Anterior cingulate cortex (tissue), 58 donors: ENCODE results near the gene LRRC28.

ENCODE experiments used
- DNase-seq, 58 donors: peaks; one replicate each; lab custom pipeline; 2025; lab: John Stamatoyannopoulos, UW

Gene LRRC28

DNA sequence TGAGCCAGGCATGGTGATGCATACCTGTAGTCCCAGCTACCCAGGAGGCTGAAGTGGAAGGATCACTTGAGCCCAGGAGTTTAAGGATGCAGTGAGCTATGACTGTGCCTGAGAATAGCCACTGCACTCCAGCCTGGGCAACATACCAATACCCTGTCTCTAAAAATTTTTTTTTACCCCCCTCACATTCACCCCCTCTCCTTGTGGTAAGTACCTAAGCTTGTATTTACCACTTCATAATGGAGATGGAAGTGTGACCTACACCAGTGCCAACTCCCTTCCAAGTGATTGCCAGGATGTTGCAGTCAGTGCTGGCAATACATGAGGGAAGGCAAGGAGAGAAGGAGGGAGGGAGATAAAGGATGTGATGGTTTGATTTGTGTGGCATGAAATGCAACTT is 84.2 kb downstream of the LRRC28 start:
- no peak for DNase-seq

DNA sequence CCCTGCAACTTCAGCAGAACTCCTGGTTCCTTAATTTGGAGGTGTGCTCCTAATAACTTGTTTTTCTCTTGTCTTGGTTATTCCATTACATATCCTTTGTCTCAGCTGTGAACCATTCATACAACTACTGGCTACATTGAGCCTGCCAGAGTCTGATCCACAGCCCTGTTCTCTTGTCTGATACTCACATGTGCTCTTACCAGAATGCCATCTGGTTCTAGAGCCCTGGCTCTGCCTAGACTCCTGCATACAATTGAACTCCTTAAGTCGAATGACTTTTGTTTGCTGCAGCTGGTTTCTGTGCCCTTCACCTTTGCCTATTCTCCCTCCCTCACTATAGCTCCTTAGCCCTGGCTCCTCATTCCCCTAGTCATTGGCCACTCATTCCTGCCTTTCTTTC is 85.5 kb downstream of the LRRC28 start:
- no peak for DNase-seq

DNA sequence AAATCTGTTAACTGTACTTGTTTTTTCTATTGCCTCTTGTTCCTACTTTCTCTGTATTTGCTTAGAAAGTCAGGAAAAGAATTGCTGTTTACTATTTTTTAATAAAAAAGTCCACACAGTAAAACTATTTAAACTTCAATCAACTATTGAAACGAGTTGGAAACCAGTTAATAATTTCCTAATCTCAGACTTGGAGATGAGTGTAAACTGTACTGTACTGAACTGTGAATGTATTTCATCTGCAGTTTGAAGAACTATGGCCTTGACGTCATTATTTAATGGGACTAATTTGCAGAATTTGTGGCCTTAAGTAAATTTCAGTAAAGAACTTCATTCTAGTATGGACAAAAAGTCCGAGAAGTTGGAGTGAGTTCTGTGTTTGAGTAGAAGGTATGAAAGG is 89.1 kb downstream of the LRRC28 start:
- no peak for DNase-seq

DNA sequence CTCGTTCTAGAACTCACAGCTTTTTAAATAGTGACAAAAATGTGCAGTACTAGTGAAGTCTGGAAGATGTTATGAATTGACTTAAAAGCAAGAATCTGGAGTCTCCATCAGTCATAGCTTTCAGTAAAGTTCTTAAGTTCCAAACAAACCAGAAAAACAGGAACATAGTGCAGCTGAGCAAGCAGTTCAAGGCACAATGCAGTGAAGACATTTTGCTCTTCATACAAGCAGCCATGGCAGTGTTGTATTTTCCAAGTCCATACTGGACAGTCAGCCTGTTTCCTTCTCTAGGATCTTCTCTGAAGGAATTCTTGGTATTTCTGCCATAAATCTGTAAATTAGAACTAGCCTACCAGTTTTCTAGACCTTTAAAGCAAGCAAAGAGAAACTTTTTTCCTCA is 90.5 kb downstream of the LRRC28 start:
- no peak for DNase-seq

DNA sequence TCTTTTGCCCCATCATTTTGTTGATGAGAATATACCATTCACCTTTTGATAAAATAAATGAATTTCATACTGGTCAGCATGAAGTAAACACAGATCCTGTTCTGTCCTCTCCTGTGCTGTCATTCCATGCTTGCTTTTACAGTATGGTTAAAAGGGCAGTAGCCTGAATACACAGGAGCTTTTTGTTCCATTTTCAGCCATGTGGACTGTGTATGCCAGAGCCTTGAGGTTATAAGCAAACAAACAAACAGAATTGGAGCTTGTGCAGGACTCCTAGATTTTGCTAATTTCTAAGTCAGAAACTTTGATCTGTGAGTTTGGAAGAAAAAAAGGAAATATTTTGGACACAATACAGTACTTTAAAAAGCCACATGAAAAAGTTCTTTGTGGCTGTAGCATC is 91.9 kb downstream of the LRRC28 start:
- no peak for DNase-seq

DNA sequence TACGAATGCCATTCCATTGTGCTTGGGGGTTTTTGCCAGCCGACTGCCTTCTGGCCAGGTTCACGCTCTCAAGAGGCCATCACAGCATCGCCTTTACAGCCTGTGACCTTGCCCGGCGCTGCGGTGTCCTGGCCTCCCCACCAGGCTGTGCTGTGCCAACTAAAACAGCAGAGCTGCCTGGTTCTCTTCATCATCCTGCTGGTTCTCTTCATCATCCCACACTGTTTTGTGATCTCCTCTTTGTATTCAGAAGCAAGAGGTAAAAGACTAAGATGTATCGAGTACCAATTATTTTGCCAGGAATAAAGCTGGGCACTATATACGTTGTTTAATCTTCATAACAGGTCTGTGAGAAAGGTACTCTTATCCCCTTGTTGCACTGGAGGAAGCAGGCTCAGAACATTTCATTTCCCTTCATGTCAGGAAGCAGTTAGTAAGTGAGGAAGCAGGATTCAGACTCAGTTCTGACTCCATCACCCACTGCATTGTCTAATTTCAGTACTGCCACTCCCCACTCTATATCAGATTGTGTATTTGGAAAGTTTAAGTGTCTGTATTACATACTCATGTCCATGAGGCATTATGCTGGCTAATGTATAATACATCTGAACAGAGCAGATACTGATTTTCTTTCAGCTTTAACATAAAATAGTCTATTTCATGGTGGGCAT is 92.7 kb downstream of the LRRC28 start:
- peak in 16 of 58 donors; percentile 2 to 36 (median 15) for DNase-seq

DNA sequence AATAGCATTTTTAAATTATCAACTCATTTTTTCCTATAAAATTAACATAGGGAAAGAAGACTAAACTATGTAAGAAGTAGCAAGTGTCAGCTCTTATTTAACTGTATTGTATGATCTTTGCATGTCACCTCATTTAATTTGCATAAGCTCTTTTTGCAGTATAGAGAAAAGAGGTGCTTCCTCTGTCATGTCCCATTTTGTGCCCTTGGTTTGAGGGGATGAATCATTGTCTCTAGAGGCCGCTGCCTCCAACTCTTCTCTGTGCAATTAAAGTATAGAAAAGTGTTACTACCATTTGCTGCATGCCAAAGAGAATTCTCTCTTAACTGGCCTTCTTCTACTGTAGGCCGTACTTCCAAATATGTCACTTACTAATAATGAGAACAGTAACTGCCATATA is 93.4 kb downstream of the LRRC28 start:
- DNase-seq, result no peak

DNA sequence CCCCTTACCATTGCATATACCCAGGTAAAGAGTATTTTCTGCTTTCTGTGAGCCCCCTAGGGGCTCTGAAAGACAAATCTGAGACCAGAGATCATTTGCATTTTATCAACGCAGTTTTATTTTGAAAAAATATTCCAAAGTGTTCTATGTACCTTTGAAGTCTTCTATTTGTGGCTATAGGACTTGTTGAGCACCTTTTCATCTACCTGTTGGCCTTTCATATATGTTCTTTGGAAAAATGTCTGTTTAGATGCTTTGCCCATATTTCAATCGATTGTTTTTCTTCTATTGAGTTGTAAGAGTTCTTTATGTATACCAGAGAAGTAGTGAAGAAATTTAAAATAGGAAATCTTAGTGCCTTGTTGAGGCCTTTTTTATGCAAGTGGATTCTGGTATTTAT is 94.0 kb downstream of the LRRC28 start:
- DNase-seq, result no peak

DNA sequence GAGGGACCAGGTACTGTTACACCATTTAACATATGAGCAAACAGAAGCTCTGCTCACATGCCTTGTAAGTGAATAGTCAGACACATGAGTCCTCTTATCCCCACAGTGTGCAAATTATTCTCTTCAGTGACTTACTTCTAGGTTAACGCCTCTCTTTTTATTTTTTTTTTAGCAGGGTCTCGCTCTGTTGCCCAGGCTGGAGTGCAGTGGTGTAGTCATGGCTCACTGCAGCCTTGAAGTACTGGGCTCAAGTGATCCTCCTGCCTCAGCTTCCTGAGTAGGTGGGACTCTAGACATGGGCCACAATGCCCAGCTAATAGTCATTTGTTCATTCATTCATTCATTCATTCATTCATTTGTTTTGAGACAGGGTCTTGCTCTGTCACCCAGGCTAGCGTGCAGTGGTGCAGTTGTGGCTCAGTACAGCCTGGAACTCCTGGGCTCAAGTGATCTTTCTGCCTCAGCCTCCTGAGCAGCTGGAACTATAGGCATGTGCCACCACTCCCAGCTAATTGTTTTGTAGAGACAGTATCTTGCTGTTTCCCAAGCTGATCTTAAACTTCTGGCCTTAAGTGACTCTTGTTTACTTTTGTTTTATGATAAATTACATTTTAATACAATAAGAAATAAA is 94.7 kb downstream of the LRRC28 start:
- no peak for DNase-seq

DNA sequence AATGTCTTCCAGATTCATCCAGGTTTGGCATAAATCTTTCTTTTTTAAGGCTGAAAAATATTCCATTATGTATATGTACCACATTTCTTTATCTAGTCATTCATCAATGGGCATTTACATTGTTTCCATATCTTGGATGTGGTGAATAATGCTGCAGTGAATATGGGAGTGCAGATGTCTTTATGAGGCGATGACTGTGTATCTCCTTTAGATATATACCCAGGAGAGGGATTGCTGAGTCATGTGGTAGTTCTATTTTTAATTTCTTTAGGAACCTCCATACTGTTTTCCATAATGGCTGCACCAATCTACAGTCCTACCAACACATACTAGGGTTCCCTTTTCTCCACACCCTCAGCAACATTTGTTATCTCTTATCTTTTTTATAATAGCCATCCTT is 96.3 kb downstream of the LRRC28 start:
- no peak for DNase-seq

DNA sequence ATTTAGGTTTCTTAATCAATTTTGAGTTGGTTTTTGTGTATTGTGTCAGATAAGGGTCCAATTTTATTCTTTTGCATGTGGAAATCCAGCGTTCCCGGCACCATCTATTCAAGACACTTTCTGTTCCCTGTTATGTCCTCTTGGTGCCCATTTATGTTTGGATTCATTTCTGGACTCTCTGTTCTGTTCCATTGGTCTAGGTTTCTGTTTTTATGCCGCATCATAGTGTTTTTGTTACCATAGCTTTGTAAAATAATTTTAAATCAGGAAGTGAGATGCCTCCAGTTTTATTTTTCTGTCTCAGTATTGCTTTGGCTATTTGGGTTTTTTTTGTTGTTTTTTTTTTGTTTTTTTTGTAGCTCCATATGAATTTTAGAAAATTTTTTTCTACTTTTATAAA is 97.1 kb downstream of the LRRC28 start:
- DNase-seq, result no peak

DNA sequence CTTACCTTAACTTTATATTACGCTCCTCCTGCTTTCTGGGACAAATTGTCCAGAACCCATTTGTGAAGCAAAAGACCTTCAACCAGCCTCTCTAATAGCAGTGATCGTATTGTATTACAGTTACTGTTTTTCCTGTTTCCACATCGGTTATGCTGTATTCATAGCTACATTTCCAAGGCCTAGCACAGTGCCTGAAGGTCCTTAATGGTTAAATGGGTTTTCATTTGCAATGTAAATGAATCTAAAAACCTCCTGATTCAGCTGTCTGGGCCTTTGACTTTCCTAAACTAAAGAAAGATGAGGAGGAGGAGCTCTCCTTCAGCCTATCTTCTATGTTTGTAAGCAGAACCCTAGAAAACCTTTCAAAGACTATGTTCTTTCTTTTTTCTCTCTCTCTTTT is 99.1 kb downstream of the LRRC28 start:
- DNase-seq, result no peak

DNA sequence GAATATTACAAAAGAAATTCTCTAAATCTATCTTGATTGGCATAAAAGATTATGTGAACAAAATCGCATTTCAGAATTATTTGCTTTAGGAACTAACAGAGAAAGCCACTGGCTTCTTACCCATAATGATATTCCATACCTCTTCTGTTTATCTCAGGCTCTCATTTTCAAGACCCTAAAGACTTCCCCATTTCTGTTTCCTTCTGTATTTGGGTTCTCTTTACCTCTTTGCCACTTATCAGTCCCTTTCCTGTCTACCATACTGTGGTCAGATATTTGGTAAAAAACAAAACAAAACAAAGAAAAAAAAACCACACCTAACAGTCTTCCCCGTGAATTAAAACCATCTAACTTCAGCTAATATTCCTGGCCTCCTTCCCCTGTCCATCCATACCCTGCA is 108.5 kb downstream of the LRRC28 start:
- DNase-seq, result no peak

DNA sequence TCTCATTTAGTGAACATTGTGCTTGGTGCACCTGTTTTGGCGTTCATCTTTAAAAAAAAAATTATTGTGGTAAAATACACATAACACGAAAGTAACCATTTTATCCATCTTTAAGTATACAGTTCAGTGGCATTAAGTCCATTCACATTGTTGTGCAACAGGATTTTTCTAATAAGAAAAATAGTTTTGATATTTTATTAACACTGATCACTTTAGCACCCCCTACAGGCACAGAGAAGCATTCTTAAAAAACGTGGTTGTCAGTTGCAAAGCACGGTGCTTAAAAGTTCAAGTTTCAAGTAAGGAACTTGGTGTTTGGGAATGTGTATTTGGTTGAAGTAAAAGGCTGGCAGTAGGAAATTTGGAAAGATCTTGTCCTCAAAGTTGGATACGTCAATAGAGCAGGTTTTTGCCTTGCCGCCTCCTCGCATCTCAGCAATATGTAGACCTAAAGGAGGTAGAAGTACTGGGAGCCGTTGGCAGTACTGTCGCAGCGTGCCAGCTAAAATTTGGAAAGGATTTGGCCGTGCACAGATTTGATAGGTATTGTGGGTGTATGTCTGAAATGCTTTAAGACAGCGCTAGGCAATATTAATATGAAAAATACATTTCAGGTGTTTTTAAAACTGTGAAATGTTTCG is 110.4 kb downstream of the LRRC28 start:
- peak in 3 of 58 donors; percentile 5 to 19 (median 11) for DNase-seq

DNA sequence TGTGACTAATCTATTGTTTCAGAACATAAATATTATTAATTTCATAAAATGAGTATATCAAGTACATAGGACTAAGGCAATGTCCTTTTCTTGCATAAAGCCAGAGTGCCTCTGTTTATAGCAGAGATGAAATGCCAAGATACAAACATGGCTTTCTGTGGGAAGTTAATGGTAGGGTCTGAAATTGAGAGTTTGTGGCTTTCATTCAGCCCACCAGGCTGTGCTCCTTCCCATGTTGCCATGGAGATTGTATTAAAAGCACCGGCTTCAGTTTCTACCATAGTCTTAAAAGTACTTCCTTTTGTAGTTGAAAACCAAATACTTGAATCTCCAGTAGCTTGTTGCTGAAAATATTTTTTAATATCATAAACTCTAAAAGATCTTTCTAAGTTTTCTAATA is 114.0 kb downstream of the LRRC28 start:
- no peak for DNase-seq

DNA sequence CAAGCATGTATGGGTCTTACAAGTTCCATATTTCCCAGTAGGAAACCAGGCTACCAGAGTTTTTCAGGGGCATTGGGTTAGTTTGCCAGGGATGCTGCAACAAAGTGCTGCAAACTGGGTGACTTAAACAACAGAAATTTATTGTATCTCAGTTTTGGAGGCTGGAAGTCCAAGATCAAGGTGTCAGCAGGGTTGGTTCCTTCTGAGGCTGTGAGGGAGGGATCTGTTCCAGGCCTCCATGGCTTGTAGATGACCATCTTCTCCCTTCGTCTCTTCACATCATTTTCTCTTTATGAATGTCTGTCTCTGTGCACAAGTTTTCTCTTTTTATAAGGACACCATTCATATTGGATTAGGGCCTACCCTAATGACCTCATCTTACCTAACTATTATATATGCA is 114.7 kb downstream of the LRRC28 start:
- no peak for DNase-seq

DNA sequence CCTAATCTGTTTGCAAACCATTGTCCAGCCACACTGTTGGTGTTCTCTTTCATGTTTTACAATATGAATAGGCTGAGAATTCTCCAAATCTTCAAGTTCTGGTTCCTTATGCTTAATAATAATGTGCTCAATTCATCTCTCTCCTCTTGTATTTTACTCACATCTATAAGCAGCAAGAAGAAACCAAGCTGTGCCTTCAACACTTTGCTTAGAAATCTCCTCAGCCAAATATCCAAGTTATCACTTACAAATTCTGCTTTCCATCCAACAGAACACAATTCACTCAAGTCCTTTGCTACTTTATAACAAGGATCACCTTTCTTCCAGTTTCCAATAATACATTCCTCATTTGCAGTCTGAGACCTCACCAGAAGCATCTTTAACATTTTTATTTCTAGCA is 117.5 kb downstream of the LRRC28 start:
- no peak for DNase-seq

DNA sequence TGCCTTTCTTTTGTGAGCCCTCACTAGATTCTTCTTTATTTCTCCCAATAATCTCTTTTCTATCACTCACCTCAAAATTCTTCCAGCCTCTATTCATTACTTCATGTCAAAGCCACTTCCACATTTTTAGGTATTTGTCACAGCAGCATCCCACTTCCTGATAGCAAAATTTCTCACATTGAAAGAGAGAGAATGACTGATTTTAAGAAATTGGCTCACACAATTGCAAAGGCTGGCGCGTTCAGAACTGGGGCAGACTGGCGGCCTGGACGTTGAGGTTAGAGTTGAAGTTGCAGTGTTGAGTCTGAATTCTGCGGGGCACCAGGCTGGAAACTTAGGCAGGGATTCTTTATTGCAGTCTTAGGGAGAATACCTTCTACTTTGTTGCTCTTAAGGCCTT is 117.9 kb downstream of the LRRC28 start:
- no peak for DNase-seq

DNA sequence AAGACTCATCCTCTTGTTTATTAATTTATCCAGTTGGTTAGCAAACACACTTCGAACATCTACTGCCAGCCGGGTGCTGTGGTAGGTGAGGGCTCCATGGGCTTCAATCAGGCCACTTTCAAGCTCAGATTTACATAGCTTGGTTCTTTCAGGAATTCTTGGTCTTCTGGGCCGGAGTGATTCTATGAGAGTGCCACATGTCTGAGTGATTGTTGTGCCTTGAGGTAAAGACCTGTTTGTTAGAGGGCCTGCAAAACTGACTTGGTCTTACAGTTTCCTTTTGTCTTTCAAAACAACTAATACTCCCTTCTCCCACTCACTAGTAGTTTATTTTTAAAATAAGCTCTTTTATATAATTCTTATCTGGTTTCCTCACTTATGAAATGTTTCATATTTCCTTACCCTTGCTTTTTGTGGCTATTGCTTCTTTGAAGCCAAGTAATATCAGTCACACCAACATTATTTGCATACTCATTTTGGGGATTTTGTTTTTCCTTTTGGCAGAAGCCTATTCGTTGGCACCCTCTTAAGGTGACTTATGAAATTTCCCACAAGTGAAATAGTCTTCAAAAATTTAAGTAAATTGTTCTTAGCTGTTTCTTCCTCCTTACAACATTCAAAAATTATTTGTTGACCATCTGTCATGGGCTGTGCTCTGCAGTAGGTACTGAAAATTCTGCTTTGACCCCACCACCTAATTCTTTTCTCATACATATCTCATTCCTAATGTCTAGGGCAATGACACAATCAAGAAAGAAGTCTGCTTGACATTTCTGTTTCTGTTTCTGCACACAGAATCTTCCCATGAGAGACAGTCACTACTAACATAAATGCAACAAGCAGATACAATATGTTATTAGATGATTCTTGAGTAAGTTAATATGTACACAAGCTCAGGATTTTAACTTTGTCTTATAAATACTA is 120.2 kb downstream of the LRRC28 start:
- no peak for DNase-seq

DNA sequence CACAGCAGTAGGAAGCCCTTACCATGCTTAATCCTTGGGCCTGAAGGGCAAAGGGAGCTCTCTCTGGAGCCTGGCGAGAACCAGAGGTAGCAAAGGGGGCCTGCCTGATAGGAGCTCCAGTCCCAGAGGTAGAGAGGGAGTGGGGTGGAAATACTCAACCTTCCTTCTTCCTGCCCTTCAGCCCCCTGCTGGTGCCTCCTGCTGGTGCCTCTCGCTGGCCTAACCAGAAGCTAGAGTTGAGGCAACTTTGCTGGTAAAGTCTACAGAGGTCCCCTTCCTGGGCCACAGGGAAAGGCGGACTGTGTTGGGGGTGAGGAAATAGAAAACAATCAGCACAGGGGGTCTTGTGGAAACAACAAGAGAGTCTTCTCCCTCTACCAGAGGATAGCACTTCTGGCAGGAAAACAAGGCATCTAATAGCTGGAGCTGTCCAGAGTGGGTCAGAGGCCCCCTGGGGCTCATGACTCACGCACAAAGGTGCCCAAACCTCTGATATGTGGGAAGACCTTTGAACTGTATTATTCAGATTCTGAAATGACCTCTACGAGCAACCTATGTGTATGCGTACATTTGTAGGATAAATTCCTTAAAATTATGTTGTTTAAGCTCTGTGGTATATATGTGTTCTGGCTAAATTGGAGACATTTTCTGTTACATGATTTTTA is 133.9 kb downstream of the LRRC28 start:
- DNase-seq, result no peak

DNA sequence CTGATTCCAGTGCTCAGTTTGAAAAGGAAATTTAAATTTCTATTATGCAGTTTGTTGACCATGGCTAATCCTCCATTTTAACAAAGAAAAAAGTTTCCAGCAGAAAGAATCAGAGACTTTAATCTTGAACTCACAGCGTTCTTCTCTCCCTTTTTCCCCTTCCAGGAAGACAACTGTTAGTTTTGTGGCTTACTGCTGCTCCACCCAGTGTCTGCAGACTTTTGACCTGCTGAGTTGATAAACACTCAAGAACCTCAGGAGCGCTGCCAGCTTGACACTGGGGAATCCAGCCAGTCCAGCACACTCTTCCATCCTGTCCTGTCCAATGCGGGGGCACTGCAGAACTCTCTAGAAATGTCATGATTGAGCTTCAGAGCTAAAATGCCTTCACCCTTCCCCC is 134.6 kb downstream of the LRRC28 start:
- no peak for DNase-seq
